Astrocyte (in vitro differentiated cells and primary cell): ENCODE measurements around the gene C10orf90. TPM values are rescaled to one million over a fixed set of nuclear protein-coding genes. Genes with fewer than 3 reads are reported as not detected.

Experiments used
- DNase-seq: peaks from one replicate; pipeline ENCODE4 v3.0.0-alpha.2; 2010; ENCODE audit warnings: low read depth
- FAIRE-seq: peaks from 2 replicates; lab custom pipeline; 2011; peaks lifted over from hg19 to GRCh38; lab: Jason Lieb, UNC
- H2AFZ ChIP-seq: 2 replicates; pipeline ENCODE4 v1.6.0; 2012; ENCODE audit warnings: low read depth, low read length, inconsistent platforms
- H3K27ac ChIP-seq: 2 replicates; pipeline ENCODE4 v1.5.1; 2011; ENCODE audit warnings: low read depth, low read length, inconsistent platforms
- H3K27me3 ChIP-seq: 2 replicates; pipeline ENCODE4 v1.6.0; 2011; ENCODE audit warnings: low read length, inconsistent platforms; ENCODE audit not compliant: insufficient read depth
- H3K36me3 ChIP-seq: 2 replicates; pipeline ENCODE4 v1.5.1; 2011; ENCODE audit warnings: low read length, inconsistent platforms; ENCODE audit not compliant: insufficient read depth
- H3K4me1 ChIP-seq: 2 replicates; pipeline ENCODE4 v1.5.1; 2011; ENCODE audit warnings: low read length, inconsistent platforms; ENCODE audit not compliant: insufficient read depth
- H3K4me2 ChIP-seq: 2 replicates; pipeline ENCODE4 v1.6.0; 2012; ENCODE audit warnings: low read length, inconsistent platforms
- H3K4me3 ChIP-seq: 2 replicates; pipeline ENCODE4 v1.5.1; 2011; ENCODE audit warnings: low read depth, mild to moderate bottlenecking, low read length, inconsistent platforms; ENCODE audit not compliant: insufficient read depth
- H3K79me2 ChIP-seq: 2 replicates; pipeline ENCODE4 v1.6.0; 2012; ENCODE audit warnings: mild to moderate bottlenecking, low read length, inconsistent platforms; ENCODE audit not compliant: insufficient read depth
- H3K9ac ChIP-seq: 2 replicates; pipeline ENCODE4 v1.6.0; 2012; ENCODE audit warnings: mild to moderate bottlenecking, low read length, inconsistent platforms
- H3K9me3 ChIP-seq: 2 replicates; pipeline ENCODE4 v1.5.1; 2012; ENCODE audit warnings: low read depth, mild to moderate bottlenecking, low read length, inconsistent platforms; ENCODE audit not compliant: insufficient read depth
- H4K20me1 ChIP-seq: 2 replicates; pipeline ENCODE4 v1.6.0; 2012; ENCODE audit warnings: low read length, inconsistent platforms; ENCODE audit not compliant: insufficient read depth
- H3K27ac Mint-ChIP-seq: one replicate; pipeline ENCODE4 v1.8.0; 2021; ENCODE audit warnings: mild to moderate bottlenecking, mixed read lengths; ENCODE audit not compliant: unreplicated experiment
- H3K27me3 Mint-ChIP-seq: one replicate; pipeline ENCODE4 v1.8.0; 2021; ENCODE audit warnings: low read depth, mixed read lengths; ENCODE audit not compliant: unreplicated experiment
- H3K36me3 Mint-ChIP-seq: one replicate; pipeline ENCODE4 v1.8.0; 2021; ENCODE audit warnings: low read depth, mixed read lengths; ENCODE audit not compliant: unreplicated experiment
- H3K4me1 Mint-ChIP-seq: one replicate; pipeline ENCODE4 v1.8.0; 2021; ENCODE audit warnings: low read depth, mixed read lengths; ENCODE audit not compliant: unreplicated experiment
- H3K4me3 Mint-ChIP-seq: one replicate; pipeline ENCODE4 v1.8.0; 2021; ENCODE audit warnings: mild to moderate bottlenecking, moderate library complexity, mixed read lengths; ENCODE audit not compliant: unreplicated experiment
- H3K9me3 Mint-ChIP-seq: one replicate; pipeline ENCODE4 v1.8.0; 2021; ENCODE audit warnings: mild to moderate bottlenecking, mixed read lengths; ENCODE audit not compliant: unreplicated experiment
- EZH2 ChIP-seq: IDR thresholded peaks from 2 replicates; pipeline ENCODE4 v1.6.1; 2012; ENCODE audit warnings: mild to moderate bottlenecking, low read length, inconsistent platforms; ENCODE audit not compliant: insufficient read depth
- total RNA-seq: library from RNA; stranded (reverse); gene quantifications from 2 replicates; pipeline ENCODE4 v1.2.1, GENCODE V29; 2021
- TF ChIP-seq, protein P1 (sequence below): IDR thresholded peaks from 2 replicates; pipeline ENCODE4 v1.5.1; 2011; ENCODE audit warnings: low read depth, mild to moderate bottlenecking, inconsistent platforms, low read length, moderate library complexity; ENCODE audit not compliant: insufficient read depth

The C10orf90 gene
- total RNA-seq, 1 donor from 2014 or later = not detected

DNA sequence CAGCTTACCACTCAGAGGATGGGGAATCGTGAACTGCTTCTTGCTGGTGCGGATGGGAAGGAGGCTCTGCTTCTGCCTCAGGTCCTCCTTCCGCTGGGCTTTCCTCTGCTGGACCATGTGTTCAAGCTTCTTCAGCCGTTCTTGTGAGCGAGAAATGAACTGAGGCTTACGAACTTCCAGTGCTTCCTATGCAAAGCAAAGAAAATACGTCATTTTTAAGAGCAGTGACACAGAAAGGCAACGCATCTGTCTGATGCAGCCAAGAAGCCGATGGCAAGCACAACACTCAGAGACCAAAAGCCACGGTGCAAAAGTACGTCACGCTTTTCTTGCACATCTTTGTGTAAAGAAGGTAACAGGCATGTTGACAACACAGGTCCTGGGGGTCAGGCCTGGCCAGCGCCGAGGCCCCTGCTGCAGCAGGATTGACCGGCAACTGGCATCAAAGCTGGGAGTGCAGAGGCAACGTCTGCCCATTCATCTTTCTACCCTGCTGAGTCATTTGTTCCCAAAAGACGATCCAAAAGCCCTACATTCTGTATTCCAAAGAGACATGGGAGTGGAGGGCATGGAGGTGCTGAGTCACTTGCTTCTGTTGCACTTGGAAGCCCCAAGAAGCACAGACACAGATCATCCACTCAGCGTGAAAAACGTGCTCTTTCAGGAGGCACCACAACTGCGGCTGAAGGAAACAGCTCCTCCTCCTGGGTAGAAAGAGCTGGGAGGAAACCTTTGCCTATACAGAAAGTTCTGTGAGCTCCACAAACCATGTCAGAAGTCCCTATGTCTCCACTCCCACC is 211.3 kb downstream of the C10orf90 start:
- DNase-seq (peak; percentile 86), FAIRE-seq (peak; percentile 29)
- peaks cover 45% of the 10 kb centered on the region for H3K27me3 Mint-ChIP-seq
- peak overlapping the region; percentile 28 for H3K4me2 ChIP-seq
- H3K27me3 ChIP-seq = peaks cover 1% of the 10 kb centered on the region
- peaks cover 20% of the 10 kb centered on the region for H3K4me1 ChIP-seq
- no peaks in the 10 kb centered on the region for H3K9me3 ChIP-seq
- no peak overlapping the region for H3K4me3 ChIP-seq
- peak overlapping the region; percentile 73 for H3K27ac ChIP-seq
- H3K9ac ChIP-seq = peak overlapping the region; percentile 12
- no peaks in the 10 kb centered on the region for H3K36me3 ChIP-seq
- H3K79me2 ChIP-seq = no peaks in the 10 kb centered on the region
- H3K27ac Mint-ChIP-seq = no peak overlapping the region
- H4K20me1 ChIP-seq = no peaks in the 10 kb centered on the region
- TF ChIP-seq EZH2 = no peak
- TF ChIP-seq, protein P1, sequence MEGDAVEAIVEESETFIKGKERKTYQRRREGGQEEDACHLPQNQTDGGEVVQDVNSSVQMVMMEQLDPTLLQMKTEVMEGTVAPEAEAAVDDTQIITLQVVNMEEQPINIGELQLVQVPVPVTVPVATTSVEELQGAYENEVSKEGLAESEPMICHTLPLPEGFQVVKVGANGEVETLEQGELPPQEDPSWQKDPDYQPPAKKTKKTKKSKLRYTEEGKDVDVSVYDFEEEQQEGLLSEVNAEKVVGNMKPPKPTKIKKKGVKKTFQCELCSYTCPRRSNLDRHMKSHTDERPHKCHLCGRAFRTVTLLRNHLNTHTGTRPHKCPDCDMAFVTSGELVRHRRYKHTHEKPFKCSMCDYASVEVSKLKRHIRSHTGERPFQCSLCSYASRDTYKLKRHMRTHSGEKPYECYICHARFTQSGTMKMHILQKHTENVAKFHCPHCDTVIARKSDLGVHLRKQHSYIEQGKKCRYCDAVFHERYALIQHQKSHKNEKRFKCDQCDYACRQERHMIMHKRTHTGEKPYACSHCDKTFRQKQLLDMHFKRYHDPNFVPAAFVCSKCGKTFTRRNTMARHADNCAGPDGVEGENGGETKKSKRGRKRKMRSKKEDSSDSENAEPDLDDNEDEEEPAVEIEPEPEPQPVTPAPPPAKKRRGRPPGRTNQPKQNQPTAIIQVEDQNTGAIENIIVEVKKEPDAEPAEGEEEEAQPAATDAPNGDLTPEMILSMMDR = no peak
- H3K36me3 Mint-ChIP-seq = no peaks in the 10 kb centered on the region
- H3K4me3 Mint-ChIP-seq = no peak overlapping the region
- H3K4me1 Mint-ChIP-seq = peaks cover 3% of the 10 kb centered on the region
- H3K9me3 Mint-ChIP-seq = peaks cover 3% of the 10 kb centered on the region
- peak overlapping the region; percentile 31 for H2AFZ ChIP-seq

DNA sequence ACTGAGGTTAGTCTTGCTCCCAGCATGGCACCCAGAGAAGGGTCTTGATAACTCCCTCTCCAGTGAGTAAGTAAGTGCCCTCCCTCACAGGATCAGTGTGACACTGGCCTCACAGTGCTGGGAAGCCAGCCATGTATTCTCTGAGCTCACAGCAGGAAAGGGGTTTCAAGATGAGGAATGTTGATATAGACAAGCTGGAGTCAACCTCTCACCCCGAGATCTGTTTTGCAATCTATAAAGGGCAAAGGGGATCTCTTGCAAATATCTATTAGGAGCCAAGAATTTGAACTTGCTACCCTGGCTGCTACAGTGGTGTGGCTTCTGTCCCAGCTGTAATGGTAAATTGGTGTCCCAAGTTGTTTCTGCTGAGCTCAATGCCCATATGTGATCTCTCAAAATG is 212.0 kb downstream of the C10orf90 start:
- peaks cover 3% of the 10 kb centered on the region for H3K4me1 Mint-ChIP-seq

More for the DNA sequence above, 212.0 kb downstream of the C10orf90 start:
- no peaks in the 10 kb centered on the region for H3K27me3 ChIP-seq
- no peaks in the 10 kb centered on the region for H3K79me2 ChIP-seq
- H4K20me1 ChIP-seq = no peaks in the 10 kb centered on the region
- TF ChIP-seq EZH2 = no peak
- TF ChIP-seq, protein P1 = no peak
- no peak overlapping the region for H3K4me3 Mint-ChIP-seq
- H3K36me3 ChIP-seq = no peaks in the 10 kb centered on the region
- no peak overlapping the region for H3K4me3 ChIP-seq
- H2AFZ ChIP-seq = no peak overlapping the region
- no peak overlapping the region for H3K27ac ChIP-seq
- no peak overlapping the region for H3K9ac ChIP-seq
- peaks cover 46% of the 10 kb centered on the region for H3K27me3 Mint-ChIP-seq
- peak; percentile 67 for FAIRE-seq
- no peaks in the 10 kb centered on the region for H3K9me3 ChIP-seq
- no peak overlapping the region for H3K27ac Mint-ChIP-seq
- peak; percentile 39 for DNase-seq
- H3K36me3 Mint-ChIP-seq = no peaks in the 10 kb centered on the region
- peak overlapping the region; percentile 9 for H3K4me2 ChIP-seq
- peaks cover 5% of the 10 kb centered on the region for H3K9me3 Mint-ChIP-seq
- H3K4me1 ChIP-seq = peaks cover 20% of the 10 kb centered on the region
